ENCODE measurements around the gene WNT10A. TPM values are rescaled to one million over a fixed set of nuclear protein-coding genes. Genes with fewer than 3 reads are reported as not detected.

WNT10A gene
- total and polyA plus RNA-seq, 12 donors: 0.01 to 0.56 (median 0.18) TPM; not detected in 8

DNA sequence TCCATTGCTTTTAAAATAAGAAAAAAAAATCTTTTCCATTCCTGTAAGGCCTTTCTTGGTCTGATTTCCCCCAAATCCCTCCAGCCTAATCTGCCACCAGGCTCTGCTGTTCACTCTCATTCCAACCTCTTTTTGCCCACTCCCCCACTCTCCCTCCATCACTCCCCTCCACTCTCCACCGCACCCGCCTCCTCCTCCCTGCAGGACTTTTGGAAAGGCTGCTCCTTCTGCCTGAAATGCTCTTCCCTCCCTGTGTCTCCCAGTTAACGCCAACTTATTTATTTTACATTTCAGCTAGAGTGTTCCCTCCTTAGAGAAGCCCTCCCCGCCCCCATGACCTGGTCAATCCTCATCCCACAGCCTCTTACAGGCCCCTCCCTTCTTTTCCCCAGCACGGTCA lies 25.8 kb upstream of the WNT10A start:
- Histone ChIP-seq H3K36me3 (no peaks in the 10 kb centered on the region), H3K4me1 (peaks cover 0 to 16% (median 5%) of the 10 kb centered on the region in 9 donors), H3K9me3 (no peaks in the 10 kb centered on the region), H3K27ac (no peak overlapping the region), H3K27me3 (peaks cover 2 to 96% (median 80%) of the 10 kb centered on the region in 7 donors), H3K4me3 (no peak overlapping the region)
- intact Hi-C loops (cut with DNase I): loop anchor here in 3 of 10 donors (5.0 to 10.0 kb wide), 2 partner anchors 300 to 398 kb away; no protein-coding TSS in a partner anchor
- no peak for DNase-seq
- TF ChIP-seq, protein P1, sequence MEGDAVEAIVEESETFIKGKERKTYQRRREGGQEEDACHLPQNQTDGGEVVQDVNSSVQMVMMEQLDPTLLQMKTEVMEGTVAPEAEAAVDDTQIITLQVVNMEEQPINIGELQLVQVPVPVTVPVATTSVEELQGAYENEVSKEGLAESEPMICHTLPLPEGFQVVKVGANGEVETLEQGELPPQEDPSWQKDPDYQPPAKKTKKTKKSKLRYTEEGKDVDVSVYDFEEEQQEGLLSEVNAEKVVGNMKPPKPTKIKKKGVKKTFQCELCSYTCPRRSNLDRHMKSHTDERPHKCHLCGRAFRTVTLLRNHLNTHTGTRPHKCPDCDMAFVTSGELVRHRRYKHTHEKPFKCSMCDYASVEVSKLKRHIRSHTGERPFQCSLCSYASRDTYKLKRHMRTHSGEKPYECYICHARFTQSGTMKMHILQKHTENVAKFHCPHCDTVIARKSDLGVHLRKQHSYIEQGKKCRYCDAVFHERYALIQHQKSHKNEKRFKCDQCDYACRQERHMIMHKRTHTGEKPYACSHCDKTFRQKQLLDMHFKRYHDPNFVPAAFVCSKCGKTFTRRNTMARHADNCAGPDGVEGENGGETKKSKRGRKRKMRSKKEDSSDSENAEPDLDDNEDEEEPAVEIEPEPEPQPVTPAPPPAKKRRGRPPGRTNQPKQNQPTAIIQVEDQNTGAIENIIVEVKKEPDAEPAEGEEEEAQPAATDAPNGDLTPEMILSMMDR (IDR thresholded peaks at IDR 0.05): no peak
- 27 to 61% methylated on average over 5 of the region's 5 CpGs for WGBS, 2 donors
- no peak for ATAC-seq

DNA sequence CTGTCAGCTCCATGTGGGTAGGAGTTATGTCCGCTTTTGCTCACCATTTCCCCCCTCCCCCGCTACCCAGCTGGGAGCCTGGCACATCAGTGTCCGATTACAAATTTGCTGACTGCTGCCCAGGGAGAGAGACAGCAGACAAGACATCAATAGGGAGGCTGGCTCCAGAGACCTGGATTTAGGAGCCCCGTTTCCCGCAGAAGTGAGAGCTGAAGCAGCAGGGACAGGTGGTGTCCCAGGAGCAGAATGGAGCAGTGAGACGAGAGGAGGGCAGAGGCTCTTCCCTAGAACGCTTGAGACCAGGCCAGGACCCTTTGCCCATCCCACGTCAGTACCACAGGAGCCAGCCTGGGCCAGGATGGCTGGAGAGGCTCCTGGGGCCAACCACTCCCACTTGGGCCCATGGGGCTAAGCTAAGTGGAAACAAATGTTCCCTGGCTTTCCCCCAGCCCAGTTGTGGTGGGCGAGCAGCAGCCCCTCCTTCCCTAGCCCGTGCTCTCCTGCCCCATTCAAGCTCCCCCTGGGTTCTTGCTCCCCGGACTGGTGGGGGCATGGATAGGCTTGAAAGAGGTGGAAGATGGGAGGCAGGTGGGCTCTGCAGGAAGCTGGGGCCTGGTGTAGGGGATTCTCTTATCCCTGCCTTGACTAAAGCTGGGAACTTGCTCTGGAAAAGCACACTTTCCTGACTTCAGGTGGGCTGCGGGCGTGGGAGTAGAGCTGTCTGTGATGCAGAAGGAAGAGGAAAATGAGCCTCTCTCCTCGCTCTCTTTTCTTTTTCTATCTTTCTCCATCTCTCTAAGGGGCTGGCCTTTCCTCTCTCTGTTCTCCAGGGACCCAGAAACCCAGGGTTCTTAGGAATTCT lies 25.1 kb upstream of the WNT10A start:
- no peaks in the 10 kb centered on the region for H3K36me3 ChIP-seq
- H3K4me3 ChIP-seq: no peak overlapping the region
- TF ChIP-seq, protein P1 (IDR thresholded peaks at IDR 0.05): no peak
- no peak for ATAC-seq
- WGBS, 2 donors: 41 to 52% methylated on average over 14 of the region's 14 CpGs
- peaks cover 5 to 23% (median 12%) of the 10 kb centered on the region in 9 donors for H3K4me1 ChIP-seq
- no peaks in the 10 kb centered on the region for H3K9me3 ChIP-seq
- intact Hi-C loops (cut with DNase I): loop anchor here in 2 of 10 donors (10.0 kb wide), 1 partner anchor 299 kb away; no protein-coding TSS in a partner anchor
- DNase-seq: no peak
- H3K27me3 ChIP-seq: peaks cover 8 to 96% (median 81%) of the 10 kb centered on the region in 7 donors
- no peak overlapping the region for H3K27ac ChIP-seq

DNA sequence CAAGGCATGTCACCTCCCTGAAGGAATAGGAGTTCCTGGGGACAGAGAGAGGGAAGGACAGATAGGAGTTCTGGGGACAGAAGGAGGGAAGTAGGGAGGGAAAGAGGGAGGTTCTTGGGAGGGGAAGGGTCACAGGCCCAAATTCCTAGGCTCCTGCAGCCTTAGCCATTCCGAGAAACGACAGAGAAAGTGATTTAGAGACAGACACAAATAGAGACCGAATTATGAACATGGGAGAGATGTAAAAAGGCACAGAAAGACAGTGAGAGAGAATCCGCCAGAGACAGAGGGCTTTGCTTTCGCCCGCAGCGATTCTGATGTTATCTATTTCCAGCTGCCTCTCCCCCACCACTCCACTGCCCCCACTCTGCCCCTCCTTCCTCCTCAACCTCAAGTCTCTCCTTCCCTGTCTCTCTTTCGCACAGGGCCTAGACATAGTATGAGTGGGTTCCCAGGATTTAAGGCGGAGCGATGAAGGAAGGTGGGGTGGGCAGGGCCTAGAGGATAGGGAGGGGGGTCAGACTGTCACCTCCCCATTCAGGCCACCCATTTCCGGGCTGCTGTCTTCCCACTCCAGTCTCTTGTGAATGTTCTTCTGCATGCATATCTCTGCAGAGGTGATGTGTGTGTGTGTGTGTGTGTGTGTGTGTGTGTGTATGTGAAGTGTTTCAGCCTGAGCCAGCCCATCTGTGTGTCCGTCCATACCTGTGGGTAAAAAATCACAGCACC lies 24.3 kb upstream of the WNT10A start:
- intact Hi-C loops (cut with DNase I): loop anchor here in 2 of 10 donors (10.0 kb wide), 1 partner anchor 298 kb away; no protein-coding TSS in a partner anchor
- Histone ChIP-seq H3K9me3 (no peaks in the 10 kb centered on the region), H3K4me1 (peaks cover 5 to 31% (median 16%) of the 10 kb centered on the region in 9 donors), H3K4me3 (no peak overlapping the region), H3K27me3 (peaks cover 8 to 98% (median 84%) of the 10 kb centered on the region in 7 donors), H3K27ac (no peak overlapping the region), H3K36me3 (no peaks in the 10 kb centered on the region)
- WGBS, 2 donors: 35 to 36% methylated on average over 12 of the region's 12 CpGs
- ATAC-seq (no peak), DNase-seq (no peak)
- TF ChIP-seq, protein P1 (IDR thresholded peaks at IDR 0.05): no peak

DNA sequence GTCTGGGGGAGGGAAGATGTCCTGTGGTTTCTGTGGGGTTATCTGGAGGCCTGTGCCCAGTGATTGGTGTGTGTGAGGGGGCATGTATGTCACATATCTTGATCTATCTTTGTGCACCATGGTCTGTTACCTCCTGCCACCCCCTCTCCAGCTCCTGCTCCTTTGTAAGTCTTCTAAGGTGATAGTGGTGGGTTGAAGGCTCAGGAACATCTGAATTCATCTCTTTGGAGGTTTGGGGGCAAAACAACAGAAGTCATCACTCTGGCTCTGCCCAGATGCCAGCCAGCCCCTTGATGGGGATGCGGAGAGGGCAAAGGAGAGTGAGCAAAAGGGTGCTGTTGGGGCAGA lies 23.8 kb upstream of the WNT10A start:
- ATAC-seq: no peak
- Histone ChIP-seq H3K27me3 (peaks cover 8 to 98% (median 84%) of the 10 kb centered on the region in 7 donors), H3K4me3 (no peak overlapping the region), H3K4me1 (peaks cover 5 to 32% (median 16%) of the 10 kb centered on the region in 9 donors), H3K9me3 (no peaks in the 10 kb centered on the region), H3K27ac (no peak overlapping the region), H3K36me3 (no peaks in the 10 kb centered on the region)
- intact Hi-C loops (cut with DNase I): loop anchor here in 2 of 10 donors (10.0 kb wide), 1 partner anchor 298 kb away; no protein-coding TSS in a partner anchor
- DNase-seq: no peak
- TF ChIP-seq, protein P1 (IDR thresholded peaks at IDR 0.05): no peak
- WGBS, 2 donors: 64 to 67% methylated on average over 1 of the region's 1 CpG
